Body of pancreas (tissue), 4 donors: ENCODE data around the gene ACSL5. TPM values are rescaled to one million over a fixed set of nuclear protein-coding genes. Genes with fewer than 3 reads are reported as not detected.

Source experiments
- ATAC-seq: fragments of 150-250 bp; one replicate; pipeline ENCODE4 v1.9.1; 2016
- DNase-seq, 4 donors: peaks; one replicate each; pipeline ENCODE4 v3.0.0-alpha.2; 2019
- H3K27ac ChIP-seq, 4 donors: fragments of 200-600 bp; sonication (generic); 1 replicate in 3 of 4; 2 replicates in 1 of 4; pipeline versions ENCODE4 v1.5.1 to v1.6.1; 2016 to 2019; ENCODE audit warnings: mild to moderate bottlenecking in 1 of 4, mixed read lengths in 1 of 4, moderate library complexity in 1 of 4
- H3K27me3 ChIP-seq, 2 donors: fragments of 200-600 bp; sonication (generic); one replicate each; pipeline ENCODE4 v1.6.0; 2016; ENCODE audit warnings: mild to moderate bottlenecking in 1 of 2
- H3K36me3 ChIP-seq, 2 donors: fragments of 200-600 bp; sonication (generic); replicated peaks in 1 of 2; 2 replicates each; pipeline ENCODE4 v1.5.1; 2016; ENCODE audit warnings: low read depth in 2 of 2; ENCODE audit not compliant: insufficient read depth in 1 of 2
- H3K4me1 ChIP-seq: fragments of 200-600 bp; sonication (generic); one replicate; pipeline ENCODE4 v1.6.0; 2016
- H3K4me3 ChIP-seq, 2 donors: fragments of 200-600 bp; sonication (generic); 1 replicate in 1 of 2; 2 replicates in 1 of 2; pipeline ENCODE4 v1.5.1; 2016 to 2019
- H3K9me3 ChIP-seq, 3 donors: fragments of 200-600 bp; sonication (generic); 1 replicate in 2 of 3; 2 replicates in 1 of 3; pipeline ENCODE4 v1.5.1; 2016
- CTCF ChIP-seq, 7 experiments: fragments of 450-650 bp in 4 of 7; fragments of 200-600 bp in 3 of 7; sonication (generic) in 3 of 7; IDR thresholded peaks; one replicate each; pipeline ENCODE4 v1.5.1; 2016 to 2019; ENCODE audit warnings: antibody characterized with exemption in 7 of 7
- POLR2A ChIP-seq, 3 donors: fragments of 450-650 bp; IDR thresholded peaks; one replicate each; pipeline ENCODE4 v1.6.1; 2016; ENCODE audit warnings: antibody characterized with exemption in 3 of 3, mild to moderate bottlenecking in 2 of 3
- WGBS, 2 donors: methylation state at CpG; one replicate each; pipeline ENCODE4 v1.1.5; 2017; 5-methylcytosine and 5-hydroxymethylcytosine counted together
- intact Hi-C: fragments of 100-400 bp; cut with DNase I; formaldehyde crosslinking; loops from one replicate; pipeline ENCODE4 v1.15.1; 2023
- total RNA-seq, 2 donors: library from RNA; depleted of rRNA; stranded (reverse); fragments of >200 nt; gene quantifications; one replicate each; pipeline ENCODE4 v1.1.0, GENCODE V29; 2016

Gene ACSL5
- total RNA-seq, 2 donors from 2014 or later: 7.3 to 9.6 TPM

- H3K36me3 ChIP-seq: peaks cover 8 to 9% of the 10 kb centered on the region in 2 donors
- H3K27me3 ChIP-seq: no peaks in the 10 kb centered on the region
- 97% methylated on average over 3 of the region's 3 CpGs for WGBS, 2 donors
- H3K4me1 ChIP-seq: no peaks in the 10 kb centered on the region
- TF ChIP-seq CTCF (IDR thresholded peaks at IDR 0.05): no peak
- no peak for TF ChIP-seq POLR2A (IDR thresholded peaks at IDR 0.05)
- intact Hi-C loops: no loop called here
- no peaks in the 10 kb centered on the region for H3K9me3 ChIP-seq
- H3K4me3 ChIP-seq: no peak overlapping the region
- DNase-seq (no peak), ATAC-seq (no peak)
- H3K27ac ChIP-seq: no peak overlapping the region
Measured at GRCh38 chr10:112465299-112465883, 91.5 kb downstream of the ACSL5 start.

GRCh38 chr10:112466802-112467201, 92.9 kb downstream of the ACSL5 start:
- WGBS, 2 donors: 79 to 80% methylated on average over 3 of the region's 3 CpGs
- no peak for DNase-seq
- Histone ChIP-seq H3K4me1 (peaks cover 2% of the 10 kb centered on the region), H3K27me3 (no peaks in the 10 kb centered on the region), H3K36me3 (peaks cover 6 to 9% of the 10 kb centered on the region in 2 donors), H3K27ac (no peak overlapping the region), H3K9me3 (no peaks in the 10 kb centered on the region), H3K4me3 (no peak overlapping the region)
- intact Hi-C loops: no loop called here
- no peak for ATAC-seq
- TF ChIP-seq CTCF (IDR thresholded peaks at IDR 0.05) (no peak), POLR2A (IDR thresholded peaks at IDR 0.05) (no peak)

GRCh38 chr10:112467541-112468075, 93.7 kb downstream of the ACSL5 start:
- 91 to 97% methylated on average over 1 of the region's 1 CpG for WGBS, 2 donors
- H3K36me3 ChIP-seq: peaks cover 6 to 9% of the 10 kb centered on the region in 2 donors
- H3K4me1 ChIP-seq: peaks cover 7% of the 10 kb centered on the region
- intact Hi-C loops: no loop called here
- H3K4me3 ChIP-seq: no peak overlapping the region
- H3K9me3 ChIP-seq: no peaks in the 10 kb centered on the region
- ATAC-seq: no peak
- DNase-seq: no peak
- no peak overlapping the region for H3K27ac ChIP-seq
- TF ChIP-seq POLR2A (IDR thresholded peaks at IDR 0.05): no peak
- no peaks in the 10 kb centered on the region for H3K27me3 ChIP-seq

- peak; percentile 48 to 68 (median 64) for TF ChIP-seq CTCF (IDR thresholded peaks at IDR 0.05)
- TF ChIP-seq POLR2A (IDR thresholded peaks at IDR 0.05): no peak
- Histone ChIP-seq H3K4me1 (peaks cover 7% of the 10 kb centered on the region), H3K27me3 (no peaks in the 10 kb centered on the region), H3K9me3 (no peaks in the 10 kb centered on the region), H3K36me3 (peaks cover 0 to 2% of the 10 kb centered on the region in 2 donors), H3K27ac (no peak overlapping the region), H3K4me3 (no peak overlapping the region)
- 11 to 13% methylated on average over 4 of the region's 4 CpGs for WGBS, 2 donors
- intact Hi-C loops: no loop called here
- DNase-seq: no peak
- peak; percentile 64 for ATAC-seq
Measured at GRCh38 chr10:112471878-112472487, 98.1 kb downstream of the ACSL5 start.

GRCh38 chr10:112475575-112476218, 101.8 kb downstream of the ACSL5 start:
- no peaks in the 10 kb centered on the region for H3K36me3 ChIP-seq
- H3K27me3 ChIP-seq: no peaks in the 10 kb centered on the region
- TF ChIP-seq POLR2A (IDR thresholded peaks at IDR 0.05) (no peak), CTCF (IDR thresholded peaks at IDR 0.05) (peak in 5 of 7 experiments; percentile 28 to 45 (median 39))
- DNase-seq (no peak), ATAC-seq (no peak)
- no peak overlapping the region for H3K4me3 ChIP-seq
- peaks cover 7% of the 10 kb centered on the region for H3K4me1 ChIP-seq
- no peaks in the 10 kb centered on the region for H3K9me3 ChIP-seq
- H3K27ac ChIP-seq: no peak overlapping the region
- intact Hi-C loops: no loop called here
- 59 to 65% methylated on average over 3 of the region's 3 CpGs for WGBS, 2 donors
